IMR-90 (cell line): ENCODE data around the gene DNAJC4. TPM values are rescaled to one million over a fixed set of nuclear protein-coding genes. Genes with fewer than 3 reads are reported as not detected.

Experiments used
- ATAC-seq: fragments of 200-7000 bp; cut with Tn5 transposase; 2 replicates; pipeline ENCODE4 v1.9.1; 2020; ENCODE audit warnings: low read depth, mild to moderate bottlenecking, moderate library complexity
- BruUV-seq: library from RNA; stranded (reverse); fragments of 400-500 nt; replicated peaks from 2 replicates; lab custom pipeline; 2021; lab: Mats Ljungman, UMichigan
- CTCF ChIA-PET: fragments of 300-600 bp; formaldehyde crosslinking; extraction: SDS; loops from one replicate; lab custom pipeline; 2021; ENCODE audit warnings: antibody characterized with exemption; lab: Yijun Ruan, JAX
- POLR2A ChIA-PET: fragments of 300-600 bp; sonication (Branson Sonifier 250); formaldehyde crosslinking; loops from one replicate; lab custom pipeline; 2022; ENCODE audit warnings: antibody characterized with exemption; ENCODE audit not compliant: unreplicated experiment; lab: Charles Lee
- DNase-seq: peaks from one replicate; pipeline ENCODE4 v3.0.0; 2013
- H2AFZ ChIP-seq: replicated peaks from 2 replicates; pipeline ENCODE3; 2013; ENCODE audit warnings: low read length, mild to moderate bottlenecking; ENCODE audit not compliant: poor library complexity
- H2AK5ac ChIP-seq: 2 replicates; pipeline ENCODE4 v1.6.1; 2013; ENCODE audit warnings: low read depth, low read length, inconsistent platforms
- H2AK9ac ChIP-seq: replicated peaks from 2 replicates; pipeline ENCODE3; 2013; ENCODE audit warnings: mild to moderate bottlenecking, low read depth, low read length, moderate library complexity; ENCODE audit not compliant: poor library complexity
- H2BK120ac ChIP-seq: 2 replicates; pipeline ENCODE4 v1.6.1; 2013; ENCODE audit warnings: low read depth, low read length, inconsistent platforms
- H2BK15ac ChIP-seq: 3 replicates; pipeline ENCODE4 v1.6.1; 2013; ENCODE audit warnings: low read depth, low read length, inconsistent platforms
- H2BK20ac ChIP-seq: 2 replicates; pipeline ENCODE4 v1.6.1; 2013; ENCODE audit warnings: low read depth, mild to moderate bottlenecking, inconsistent platforms, low read length, moderate library complexity
- H2BK5ac ChIP-seq: 2 replicates; pipeline ENCODE4 v1.6.1; 2013; ENCODE audit warnings: mild to moderate bottlenecking, low read depth, low read length, inconsistent platforms; ENCODE audit not compliant: poor library complexity, severe bottlenecking
- H3K14ac ChIP-seq: replicated peaks from 2 replicates; pipeline ENCODE4 v1.6.1; 2013; ENCODE audit warnings: low read depth, low read length, inconsistent platforms
- H3K18ac ChIP-seq: 2 replicates; pipeline ENCODE4 v1.6.1; 2013; ENCODE audit warnings: low read depth, low read length, control low read depth
- H3K23ac ChIP-seq: 2 replicates; pipeline ENCODE4 v1.6.1; 2013; ENCODE audit warnings: low read depth, low read length, inconsistent platforms
- H3K27ac ChIP-seq: 2 replicates; pipeline ENCODE4 v1.5.1; 2013; ENCODE audit warnings: mild to moderate bottlenecking, control low read depth, low read length; ENCODE audit not compliant: insufficient read depth
- H3K27me3 ChIP-seq: 2 replicates; pipeline ENCODE4 v1.6.1; 2013; ENCODE audit warnings: low read length; ENCODE audit not compliant: control insufficient read depth, insufficient read depth
- H3K36me3 ChIP-seq: 2 replicates; pipeline ENCODE4 v1.6.1; 2013; ENCODE audit warnings: low read length, mixed read lengths; ENCODE audit not compliant: control insufficient read depth, insufficient read depth
- H3K4ac ChIP-seq: 2 replicates; pipeline ENCODE4 v1.6.1; 2013; ENCODE audit warnings: low read depth, low read length, inconsistent platforms
- H3K4me1 ChIP-seq: 2 replicates; pipeline ENCODE4 v1.6.1; 2013; ENCODE audit warnings: low read length, mixed read lengths; ENCODE audit not compliant: control insufficient read depth, insufficient read depth
- H3K4me2 ChIP-seq: 2 replicates; pipeline ENCODE4 v1.6.1; 2013; ENCODE audit warnings: low read depth, mild to moderate bottlenecking, control low read depth, low read length, moderate library complexity
- H3K4me3 ChIP-seq: 2 replicates; pipeline ENCODE4 v1.5.1; 2013; ENCODE audit warnings: low read depth, mild to moderate bottlenecking, control low read depth, low read length, moderate library complexity; ENCODE audit not compliant: insufficient read depth
- H3K56ac ChIP-seq: 2 replicates; pipeline ENCODE4 v1.6.1; 2013; ENCODE audit warnings: low read length, inconsistent platforms; ENCODE audit not compliant: insufficient read depth; ENCODE audit errors: extremely low read depth
- H3K79me1 ChIP-seq, 2 experiments: 2 replicates each; pipeline ENCODE4 v1.6.1; 2013; ENCODE audit warnings: low read length in 2 of 2, inconsistent platforms in 1 of 2, low read depth in 1 of 2
- H3K9ac ChIP-seq: 2 replicates; pipeline ENCODE4 v1.6.1; 2013; ENCODE audit warnings: low read depth, low read length, control low read depth
- H3K9me1 ChIP-seq: 2 replicates; pipeline ENCODE4 v1.6.1; 2013; ENCODE audit warnings: low read length, inconsistent platforms; ENCODE audit not compliant: insufficient read depth
- H3K9me3 ChIP-seq: 2 replicates; pipeline ENCODE4 v1.6.1; 2013; ENCODE audit warnings: low read length; ENCODE audit not compliant: control insufficient read depth, insufficient read depth
- H4K20me1 ChIP-seq: 2 replicates; pipeline ENCODE4 v1.6.1; 2013; ENCODE audit warnings: low read length, inconsistent platforms; ENCODE audit not compliant: insufficient read depth
- H4K5ac ChIP-seq: 2 replicates; pipeline ENCODE4 v1.6.1; 2013; ENCODE audit warnings: mild to moderate bottlenecking, low read depth, low read length, control low read depth
- H4K8ac ChIP-seq, 2 experiments: 2 replicates each; pipeline ENCODE4 v1.6.1; 2013; ENCODE audit warnings: low read depth in 2 of 2, low read length in 2 of 2, control low read depth in 1 of 2, inconsistent platforms in 1 of 2
- H4K91ac ChIP-seq: 2 replicates; pipeline ENCODE4 v1.6.1; 2013; ENCODE audit warnings: low read depth, low read length, inconsistent platforms; ENCODE audit not compliant: insufficient read depth
- BHLHE40 ChIP-seq: fragments of 150-350 bp; IDR thresholded peaks from 2 replicates; pipeline ENCODE4 v1.6.1; 2016; ENCODE audit warnings: mild to moderate bottlenecking, low read depth, low read length
- CEBPB ChIP-seq: IDR thresholded peaks from 2 replicates; pipeline ENCODE4 v1.6.1; 2012; ENCODE audit warnings: low read depth, low read length, improper control_type of control experiment
- CHD1 ChIP-seq: IDR thresholded peaks from 2 replicates; pipeline ENCODE4 v1.6.1; 2012; ENCODE audit warnings: low read depth, low read length, improper control_type of control experiment
- CTCF ChIP-seq: conservative IDR thresholded peaks from 2 replicates; pipeline ENCODE4 v1.5.1; 2012; ENCODE audit warnings: mild to moderate bottlenecking, low read depth, low read length, improper control_type of control experiment
- ELK1 ChIP-seq: fragments of 150-350 bp; IDR thresholded peaks from 2 replicates; pipeline ENCODE4 v1.6.1; 2016; ENCODE audit warnings: low read depth, mild to moderate bottlenecking, low read length, moderate library complexity, borderline replicate concordance
- FOS ChIP-seq: fragments of 150-350 bp; IDR thresholded peaks from 2 replicates; pipeline ENCODE4 v1.6.1; 2016; ENCODE audit warnings: low read depth, low read length
- MAFK ChIP-seq: IDR thresholded peaks from 2 replicates; pipeline ENCODE4 v1.6.1; 2012; ENCODE audit warnings: low read depth, low read length, improper control_type of control experiment
- MAZ ChIP-seq: IDR thresholded peaks from 2 replicates; pipeline ENCODE4 v1.6.1; 2012; ENCODE audit warnings: low read depth, mild to moderate bottlenecking, low read length, improper control_type of control experiment, moderate library complexity, borderline replicate concordance
- MXI1 ChIP-seq: IDR thresholded peaks from 2 replicates; pipeline ENCODE4 v1.6.1; 2012; ENCODE audit warnings: low read depth, mild to moderate bottlenecking, low read length, moderate library complexity, borderline replicate concordance
- NFE2L2 ChIP-seq: fragments of 150-350 bp; IDR thresholded peaks from 2 replicates; pipeline ENCODE4 v1.6.1; 2016; ENCODE audit warnings: low read depth, mild to moderate bottlenecking, low read length
- POLR2A ChIP-seq: IDR thresholded peaks from 2 replicates; pipeline ENCODE4 v1.6.1; 2012; ENCODE audit warnings: mild to moderate bottlenecking, low read depth, low read length
- RAD21 ChIP-seq: IDR thresholded peaks from 2 replicates; pipeline ENCODE4 v1.6.1; 2012; ENCODE audit warnings: low read length, improper control_type of control experiment
- RCOR1 ChIP-seq: IDR thresholded peaks from 2 replicates; pipeline ENCODE4 v1.6.1; 2012; ENCODE audit warnings: mild to moderate bottlenecking, low read length, improper control_type of control experiment; ENCODE audit not compliant: insufficient replicate concordance
- RFX5 ChIP-seq: IDR thresholded peaks from 2 replicates; pipeline ENCODE4 v1.8.0; 2012; ENCODE audit warnings: low read depth, mild to moderate bottlenecking, low read length, moderate library complexity
- SMC3 ChIP-seq: fragments of 150-350 bp; IDR thresholded peaks from 2 replicates; pipeline ENCODE4 v1.6.1; 2016; ENCODE audit warnings: low read depth, mild to moderate bottlenecking, antibody characterized with exemption, low read length, moderate library complexity
- USF2 ChIP-seq: fragments of 150-350 bp; IDR thresholded peaks from 2 replicates; pipeline ENCODE4 v1.6.1; 2017; ENCODE audit warnings: mild to moderate bottlenecking, antibody characterized with exemption, low read length, low read depth
- WGBS, 2 experiments: methylation state at CpG; one replicate each; pipeline versions ENCODE4 v1.1.5 to v1.1.7; 2013; ENCODE audit warnings: missing lambda C conversion rate in 2 of 2; ENCODE audit not compliant: insufficient read length in 1 of 2; ENCODE audit errors: extremely low coverage in 2 of 2; 5-methylcytosine and 5-hydroxymethylcytosine counted together
- dilution Hi-C: fragments of 300-500 bp; cut with HindIII; formaldehyde crosslinking; loops from one replicate; pipeline ENCODE4 v1.14.3; 2018; ENCODE audit warnings: low sequenced_read_pairs; ENCODE audit not compliant: unreplicated experiment
- in situ Hi-C: fragments of 300-500 bp; cut with MboI; formaldehyde crosslinking; loops from 3 replicates; pipeline ENCODE4 v1.14.3; 2019; ENCODE audit warnings: low sequenced_read_pairs, inconsistent platforms, mixed read lengths
- intact Hi-C: fragments of 100-400 bp; cut with micrococcal nuclease; formaldehyde crosslinking; loops from 2 replicates; pipeline ENCODE4 v1.10.0; 2022
- polyA plus RNA-seq, 3 experiments: library from polyadenylated mRNA; depleted of rRNA; stranded (reverse); fragments of >200 nt; gene quantifications; 2 replicates each; pipeline ENCODE4 v1.2.3, GENCODE V29; 2012; ENCODE audit warnings: low replicate concordance in 1 of 3
- total RNA-seq: library from RNA; depleted of rRNA; stranded (reverse); fragments of >200 nt; gene quantifications from 2 replicates; pipeline ENCODE4 v1.2.3, GENCODE V29; 2012

DNAJC4 gene
- total and polyA plus RNA-seq, 2 of the 4 experiments (the other 2 are of a cell fraction) = 2.2 to 22.8 TPM

GRCh38 chr11:64202992-64203391 lies 27.4 kb upstream of the DNAJC4 start:
- Histone ChIP-seq H2AK9ac (no peak overlapping the region), H3K4me2 (no peak overlapping the region), H3K14ac (no peak overlapping the region), H3K36me3 (peaks cover 61% of the 10 kb centered on the region), H3K27me3 (no peaks in the 10 kb centered on the region), H4K91ac (no peak overlapping the region), H2AK5ac (no peak overlapping the region), H2BK5ac (no peak overlapping the region), H4K5ac (no peak overlapping the region), H3K9me1 (no peaks in the 10 kb centered on the region), H4K20me1 (peaks cover 13% of the 10 kb centered on the region; the same call in 1 of the 2 replicates), H3K18ac (no peak overlapping the region), H3K4me3 (no peak overlapping the region), H3K4me1 (peaks cover 9% of the 10 kb centered on the region), H2BK120ac (no peak overlapping the region), H2AFZ (no peak overlapping the region), H3K27ac (no peak overlapping the region), H3K56ac (no peak overlapping the region), H3K9me3 (no peaks in the 10 kb centered on the region), H2BK15ac (no peak overlapping the region), H4K8ac (no peak overlapping the region), H3K23ac (no peak overlapping the region), H3K9ac (no peak overlapping the region), H3K4ac (no peak overlapping the region), H2BK20ac (no peak overlapping the region), H3K79me1 (peaks cover 0 to 40% of the 10 kb centered on the region in 2 experiments; a peak in 3 of 4 replicates)
- intact Hi-C loops = loop anchor here (10.0 kb wide), 1 partner anchor 452 kb away; no protein-coding TSS in a partner anchor
- CTCF ChIA-PET = interaction anchor here (2.0 kb wide), 1 partner anchor 98 kb away, joined by 12 read pairs; no protein-coding TSS in a partner anchor
- no TSS peak for BruUV-seq
- TF ChIP-seq RCOR1 (no peak), ELK1 (no peak), POLR2A (no peak), SMC3 (no peak), CEBPB (no peak), CHD1 (no peak), USF2 (no peak), BHLHE40 (no peak), MAZ (no peak), FOS (no peak), MAFK (no peak), RAD21 (no peak), MXI1 (no peak), CTCF (no peak), NFE2L2 (no peak), RFX5 (no peak)
- ATAC-seq = no peak
- no CpG with 5 or more reads among the region's 9 CpGs for WGBS, 2 experiments
- POLR2A ChIA-PET = no interaction called here
- dilution Hi-C loops = no loop called here
- no peak for DNase-seq
- in situ Hi-C loops = loop anchor here (5.0 kb wide), 1 partner anchor 99 kb away; the partner anchor contains the start of gene CATSPERZ
